Progenitor cell of endocrine pancreas (in vitro differentiated cells): ENCODE data around the gene STX1B. TPM values are rescaled to one million over a fixed set of nuclear protein-coding genes. Genes with fewer than 3 reads are reported as not detected.

Source experiments
- DNase-seq: peaks from one replicate; pipeline ENCODE4 v3.0.0; 2021; ENCODE audit warnings: low spot score; ENCODE audit not compliant: unreplicated experiment
- H3K27ac Mint-ChIP-seq: 2 replicates; pipeline ENCODE4 v1.8.0; 2021; ENCODE audit warnings: mild to moderate bottlenecking, moderate library complexity, mixed read lengths
- H3K27me3 Mint-ChIP-seq: 2 replicates; pipeline ENCODE4 v1.8.0; 2021; ENCODE audit warnings: mixed read lengths
- H3K36me3 Mint-ChIP-seq: 2 replicates; pipeline ENCODE4 v1.8.0; 2022; ENCODE audit warnings: mixed read lengths; ENCODE audit not compliant: insufficient read depth
- H3K4me1 Mint-ChIP-seq: 2 replicates; pipeline ENCODE4 v1.8.0; 2021; ENCODE audit warnings: low read depth, mixed read lengths
- H3K4me3 Mint-ChIP-seq: 2 replicates; pipeline ENCODE4 v1.8.0; 2021; ENCODE audit warnings: low read depth, mild to moderate bottlenecking, moderate library complexity, mixed read lengths
- H3K9me3 Mint-ChIP-seq: 2 replicates; pipeline ENCODE4 v1.8.0; 2021; ENCODE audit warnings: low read depth, mixed read lengths
- CTCF ChIP-seq: fragments of 200-600 bp; sonication (generic); IDR thresholded peaks from one replicate; pipeline ENCODE4 v1.5.0; 2021; ENCODE audit warnings: antibody characterized with exemption, mild to moderate bottlenecking; ENCODE audit not compliant: unreplicated experiment
- total RNA-seq: library from RNA; stranded (reverse); gene quantifications from 2 replicates; pipeline ENCODE4 v1.2.1, GENCODE V29; 2021

Gene STX1B
- total RNA-seq, 1 donor from 2014 or later = 1.0 TPM

GRCh38 chr16:31006589-31006988, 3.8 kb downstream of the STX1B start:
- no peak for DNase-seq
- no peak overlapping the region for H3K4me3 Mint-ChIP-seq
- TF ChIP-seq CTCF = no peak
- no peak overlapping the region for H3K27ac Mint-ChIP-seq
- peaks cover 45% of the 10 kb centered on the region for H3K27me3 Mint-ChIP-seq
- peaks cover 2% of the 10 kb centered on the region for H3K4me1 Mint-ChIP-seq
- no peaks in the 10 kb centered on the region for H3K9me3 Mint-ChIP-seq
- no peaks in the 10 kb centered on the region for H3K36me3 Mint-ChIP-seq

GRCh38 chr16:31006086-31006385, 4.4 kb downstream of the STX1B start:
- H3K4me1 Mint-ChIP-seq = peaks cover 1% of the 10 kb centered on the region
- H3K27me3 Mint-ChIP-seq = peaks cover 41% of the 10 kb centered on the region
- H3K27ac Mint-ChIP-seq = no peak overlapping the region
- H3K36me3 Mint-ChIP-seq = no peaks in the 10 kb centered on the region
- no peak for TF ChIP-seq CTCF
- H3K4me3 Mint-ChIP-seq = no peak overlapping the region
- no peaks in the 10 kb centered on the region for H3K9me3 Mint-ChIP-seq
- no peak for DNase-seq

- Mint-ChIP-seq H3K4me3 (no peak overlapping the region), H3K36me3 (no peaks in the 10 kb centered on the region), H3K27ac (no peak overlapping the region), H3K4me1 (peaks cover 1% of the 10 kb centered on the region), H3K27me3 (peaks cover 38% of the 10 kb centered on the region), H3K9me3 (no peaks in the 10 kb centered on the region)
- DNase-seq = no peak
- TF ChIP-seq CTCF = no peak
Measured at GRCh38 chr16:31005350-31006085, 4.9 kb downstream of the STX1B start.

GRCh38 chr16:31004658-31005057, 5.8 kb downstream of the STX1B start:
- Mint-ChIP-seq H3K27ac (no peak overlapping the region), H3K4me1 (peaks cover 1% of the 10 kb centered on the region), H3K36me3 (no peaks in the 10 kb centered on the region), H3K9me3 (no peaks in the 10 kb centered on the region), H3K27me3 (peaks cover 33% of the 10 kb centered on the region), H3K4me3 (no peak overlapping the region)
- DNase-seq = no peak
- no peak for TF ChIP-seq CTCF

GRCh38 chr16:31003744-31004143, 6.7 kb downstream of the STX1B start:
- Mint-ChIP-seq H3K27me3 (peaks cover 33% of the 10 kb centered on the region), H3K36me3 (no peaks in the 10 kb centered on the region), H3K4me1 (peaks cover 1% of the 10 kb centered on the region), H3K9me3 (no peaks in the 10 kb centered on the region), H3K27ac (no peak overlapping the region), H3K4me3 (no peak overlapping the region)
- TF ChIP-seq CTCF = no peak
- no peak for DNase-seq
